ENCODE measurements around the gene SLC37A1.

The SLC37A1 gene

DNA sequence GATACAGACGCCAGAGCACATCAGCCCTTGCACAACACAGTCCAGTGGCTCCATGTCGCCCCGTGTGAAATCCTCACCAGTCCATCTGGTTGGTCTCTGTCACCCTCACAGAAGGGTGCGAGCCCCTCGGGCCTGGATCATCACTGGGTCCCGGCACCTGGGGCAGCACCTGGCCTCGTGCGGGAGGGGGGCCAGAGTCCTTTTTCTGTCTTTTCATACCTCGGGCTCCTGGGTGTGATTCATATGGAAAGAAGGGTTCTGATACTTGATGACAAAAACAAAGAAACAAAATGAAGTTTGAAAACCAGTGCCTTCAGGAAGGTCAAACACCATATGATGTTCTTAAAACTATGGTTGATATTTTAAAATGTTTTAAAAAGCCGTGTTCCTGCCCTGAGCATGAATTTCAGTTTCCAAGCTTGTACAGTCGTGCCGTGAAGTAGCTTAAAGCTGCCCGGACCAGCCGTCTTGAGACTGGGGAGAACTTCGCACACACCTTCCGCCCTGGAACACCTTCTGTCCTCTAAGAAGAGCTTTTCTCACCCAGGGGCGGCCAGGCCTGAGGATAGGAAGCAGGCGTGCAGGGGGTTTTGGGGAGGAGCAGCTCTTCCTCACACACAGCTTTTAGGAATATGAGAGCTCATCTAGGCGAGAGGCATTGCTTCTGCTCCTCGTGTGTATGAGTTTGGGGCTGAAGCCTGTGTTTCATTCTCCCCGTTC is 35.2 kb downstream of the SLC37A1 start:
- in situ Hi-C loops (cut with HindIII; ENCODE audit: low sequenced_read_pairs) = no loop called here
- H3K4me3 ChIP-seq (ENCODE audit: low read depth, low read length) = no peak overlapping the region
- TF ChIP-seq, protein P1, sequence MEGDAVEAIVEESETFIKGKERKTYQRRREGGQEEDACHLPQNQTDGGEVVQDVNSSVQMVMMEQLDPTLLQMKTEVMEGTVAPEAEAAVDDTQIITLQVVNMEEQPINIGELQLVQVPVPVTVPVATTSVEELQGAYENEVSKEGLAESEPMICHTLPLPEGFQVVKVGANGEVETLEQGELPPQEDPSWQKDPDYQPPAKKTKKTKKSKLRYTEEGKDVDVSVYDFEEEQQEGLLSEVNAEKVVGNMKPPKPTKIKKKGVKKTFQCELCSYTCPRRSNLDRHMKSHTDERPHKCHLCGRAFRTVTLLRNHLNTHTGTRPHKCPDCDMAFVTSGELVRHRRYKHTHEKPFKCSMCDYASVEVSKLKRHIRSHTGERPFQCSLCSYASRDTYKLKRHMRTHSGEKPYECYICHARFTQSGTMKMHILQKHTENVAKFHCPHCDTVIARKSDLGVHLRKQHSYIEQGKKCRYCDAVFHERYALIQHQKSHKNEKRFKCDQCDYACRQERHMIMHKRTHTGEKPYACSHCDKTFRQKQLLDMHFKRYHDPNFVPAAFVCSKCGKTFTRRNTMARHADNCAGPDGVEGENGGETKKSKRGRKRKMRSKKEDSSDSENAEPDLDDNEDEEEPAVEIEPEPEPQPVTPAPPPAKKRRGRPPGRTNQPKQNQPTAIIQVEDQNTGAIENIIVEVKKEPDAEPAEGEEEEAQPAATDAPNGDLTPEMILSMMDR (IDR thresholded peaks at IDR 0.05; ENCODE audit: low read depth, low read length) = no peak
- no peak for DNase-seq (ENCODE audit: low read depth, low spot score)

- in situ Hi-C loops (cut with HindIII; ENCODE audit: low sequenced_read_pairs) = no loop called here
- TF ChIP-seq, protein P1 (IDR thresholded peaks at IDR 0.05; ENCODE audit: low read depth, low read length) = no peak
- no peak overlapping the region for H3K4me3 ChIP-seq (ENCODE audit: low read depth, low read length)
- DNase-seq (ENCODE audit: low read depth, low spot score) = no peak
Measured at GRCh38 chr21:42550817-42551216, 37.2 kb downstream of the SLC37A1 start.

DNA sequence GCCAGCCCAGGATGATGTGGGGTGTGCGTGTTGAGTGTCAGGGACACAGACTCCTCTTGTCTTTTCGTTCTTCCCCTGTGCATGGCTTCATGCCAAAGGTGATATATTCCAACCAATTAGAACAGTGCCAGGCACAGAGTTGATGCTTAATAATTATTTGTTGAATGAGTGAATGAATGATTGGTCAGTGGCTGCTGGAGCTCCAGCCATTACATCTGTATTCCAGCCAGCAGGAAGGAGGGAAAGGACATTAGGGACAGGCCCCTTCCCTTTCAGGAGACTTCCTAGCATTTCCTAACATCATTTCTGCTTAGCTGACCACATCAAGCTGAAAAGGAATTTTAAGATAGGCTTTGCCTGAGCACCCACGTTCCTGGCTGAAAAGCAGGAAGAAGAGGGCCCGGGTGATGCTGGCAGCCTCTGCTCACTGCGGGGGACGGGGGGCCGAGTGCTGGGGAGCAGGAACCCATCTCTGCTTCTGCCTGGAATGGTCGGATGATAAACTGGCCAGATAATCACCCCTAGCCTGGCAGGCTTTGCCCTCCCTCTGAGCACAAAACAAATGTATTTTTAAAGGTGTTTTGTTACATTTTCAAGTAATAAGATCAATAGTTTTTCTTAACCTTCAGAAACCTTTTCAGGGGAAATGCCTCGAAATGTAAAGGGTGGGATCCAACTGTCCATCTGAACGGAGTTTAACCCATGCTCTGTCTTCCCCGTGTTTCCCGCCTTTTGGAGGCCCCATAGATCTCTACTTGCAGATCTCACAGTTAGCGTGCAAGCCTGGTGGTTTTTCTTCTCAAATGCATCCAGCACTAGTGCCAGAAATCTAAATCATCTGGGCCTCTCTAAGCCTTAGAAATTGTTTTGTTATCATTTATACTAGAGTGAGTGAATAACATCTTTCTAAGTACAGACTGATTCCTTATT is 39.0 kb downstream of the SLC37A1 start:
- in situ Hi-C loops (cut with HindIII; ENCODE audit: low sequenced_read_pairs) = no loop called here
- DNase-seq (ENCODE audit: low read depth, low spot score) = no peak
- TF ChIP-seq, protein P1 (IDR thresholded peaks at IDR 0.05; ENCODE audit: low read depth, low read length) = no peak
- no peak overlapping the region for H3K4me3 ChIP-seq (ENCODE audit: low read depth, low read length)

GRCh38 chr21:42553435-42553834 is 39.8 kb downstream of the SLC37A1 start:
- no peak overlapping the region for H3K4me3 ChIP-seq (ENCODE audit: low read depth, low read length)
- TF ChIP-seq, protein P1 (IDR thresholded peaks at IDR 0.05; ENCODE audit: low read depth, low read length) = no peak
- DNase-seq (ENCODE audit: low read depth, low spot score) = no peak
- in situ Hi-C loops (cut with HindIII; ENCODE audit: low sequenced_read_pairs) = no loop called here

DNA sequence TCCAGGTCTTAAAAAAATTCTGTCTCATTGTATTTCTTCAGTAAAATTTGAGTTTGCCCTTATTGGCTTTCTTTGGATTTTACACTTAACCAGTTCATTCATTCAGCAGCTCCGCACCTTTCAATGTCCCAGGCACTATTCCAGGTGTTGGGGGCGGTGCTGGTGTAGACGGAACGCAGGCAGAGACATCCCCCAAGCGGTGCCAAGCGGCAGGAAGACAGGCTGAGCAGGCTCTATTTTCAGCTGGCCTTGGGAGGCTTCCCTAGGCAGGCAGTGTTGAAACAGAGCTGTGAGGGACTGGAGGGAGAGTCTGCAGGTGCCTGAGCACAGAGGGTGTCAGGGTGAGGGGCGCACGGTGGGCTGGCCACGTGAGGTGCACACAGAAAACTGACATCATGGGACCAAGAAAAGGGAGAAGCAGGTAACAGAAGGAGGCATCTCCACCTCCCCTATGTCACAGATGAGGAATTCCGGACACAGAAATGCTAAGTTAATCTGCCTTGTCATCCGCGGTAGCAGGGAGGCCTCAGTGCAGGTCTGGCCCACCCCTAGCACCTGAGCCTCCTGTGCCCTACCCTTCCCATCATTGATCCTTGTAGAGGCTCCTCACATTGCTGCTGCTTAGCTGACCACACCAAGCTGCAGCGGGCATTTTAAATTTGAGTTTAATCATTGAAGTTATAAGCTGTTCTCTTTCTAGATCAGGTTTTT is 40.8 kb downstream of the SLC37A1 start:
- in situ Hi-C loops (cut with HindIII; ENCODE audit: low sequenced_read_pairs) = no loop called here

More for the DNA sequence above, 40.8 kb downstream of the SLC37A1 start:
- TF ChIP-seq, protein P1 (IDR thresholded peaks at IDR 0.05; ENCODE audit: low read depth, low read length) = no peak
- no peak overlapping the region for H3K4me3 ChIP-seq (ENCODE audit: low read depth, low read length)
- DNase-seq (ENCODE audit: low read depth, low spot score) = no peak

Data from astrocyte of the spinal cord (primary cell).